ENCODE data around the gene ARAF. TPM values are rescaled to one million over a fixed set of nuclear protein-coding genes. Genes with fewer than 3 reads are reported as not detected.

The ARAF gene
- total RNA-seq, 4 donors from 2014 or later, result 26.8 to 46.4 (median 34.5) TPM

- WGBS, 2 donors, result 51 to 62% methylated on average over 7 to 9 of the region's 9 CpGs
- peak in 1 of 2 donors; percentile 78 for DNase-seq (ENCODE audit: low spot score in 2 of 2)
- H3K4me3 ChIP-seq (ENCODE audit: low read depth, poor library complexity, severe bottlenecking), result no peak overlapping the region
- intact Hi-C loops (cut with DNase I; ENCODE audit: low total_unique reads), result no loop called here
- TF ChIP-seq POLR2A (IDR thresholded peaks at IDR 0.05) (no peak), CTCF (IDR thresholded peaks at IDR 0.05) (no peak)
Measured at GRCh38 chrX:47608130-47608810, 47.3 kb downstream of the ARAF start.

- peak in 1 of 2 donors; percentile 42 for DNase-seq (ENCODE audit: low spot score in 2 of 2)
- intact Hi-C loops (cut with DNase I; ENCODE audit: low total_unique reads), result no loop called here
- H3K4me3 ChIP-seq (ENCODE audit: low read depth, poor library complexity, severe bottlenecking), result no peak overlapping the region
- WGBS, 2 donors, result 75 to 88% methylated on average over 4 of the region's 4 CpGs
- TF ChIP-seq POLR2A (IDR thresholded peaks at IDR 0.05) (no peak), CTCF (IDR thresholded peaks at IDR 0.05) (no peak)
Measured at GRCh38 chrX:47610511-47610910, 49.5 kb downstream of the ARAF start.

- intact Hi-C loops (cut with DNase I; ENCODE audit: low total_unique reads), result no loop called here
- no peak for DNase-seq (ENCODE audit: low spot score in 2 of 2)
- H3K4me3 ChIP-seq (ENCODE audit: low read depth, poor library complexity, severe bottlenecking), result no peak overlapping the region
- 87% methylated on average over 2 of the region's 2 CpGs for WGBS, 2 donors
- no peak for TF ChIP-seq CTCF (IDR thresholded peaks at IDR 0.05)
- TF ChIP-seq POLR2A (IDR thresholded peaks at IDR 0.05), result no peak
Measured at GRCh38 chrX:47611489-47611888, 50.5 kb downstream of the ARAF start.

- no peak overlapping the region for H3K4me3 ChIP-seq (ENCODE audit: low read depth, poor library complexity, severe bottlenecking)
- intact Hi-C loops (cut with DNase I; ENCODE audit: low total_unique reads), result no loop called here
- TF ChIP-seq CTCF (IDR thresholded peaks at IDR 0.05) (no peak), POLR2A (IDR thresholded peaks at IDR 0.05) (no peak)
- DNase-seq (ENCODE audit: low spot score in 2 of 2), result no peak
- 70 to 94% methylated on average over 2 of the region's 2 CpGs for WGBS, 2 donors
Measured at GRCh38 chrX:47611926-47612325, 50.9 kb downstream of the ARAF start.

- no peak for DNase-seq (ENCODE audit: low spot score in 2 of 2)
- TF ChIP-seq POLR2A (IDR thresholded peaks at IDR 0.05), result no peak
- TF ChIP-seq CTCF (IDR thresholded peaks at IDR 0.05), result no peak
- intact Hi-C loops (cut with DNase I; ENCODE audit: low total_unique reads), result no loop called here
- no peak overlapping the region for H3K4me3 ChIP-seq (ENCODE audit: low read depth, poor library complexity, severe bottlenecking)
Measured at GRCh38 chrX:47612418-47612817, 51.4 kb downstream of the ARAF start.

GRCh38 chrX:47613082-47613481 is 52.1 kb downstream of the ARAF start:
- TF ChIP-seq POLR2A (IDR thresholded peaks at IDR 0.05) (no peak), CTCF (IDR thresholded peaks at IDR 0.05) (no peak)
- WGBS, 2 donors, result 88 to 90% methylated on average over 7 to 8 of the region's 8 CpGs
- intact Hi-C loops (cut with DNase I; ENCODE audit: low total_unique reads), result no loop called here
- DNase-seq (ENCODE audit: low spot score in 2 of 2), result peak in 1 of 2 donors; percentile 45
- H3K4me3 ChIP-seq (ENCODE audit: low read depth, poor library complexity, severe bottlenecking), result no peak overlapping the region

All from lower leg skin (tissue), 4 donors.